Fibroblast of lung (primary cell): Measurements from ENCODE around the gene CD2AP. TPM values are rescaled to one million over a fixed set of nuclear protein-coding genes. Genes with fewer than 3 reads are reported as not detected.
A peak's percentile ranks its signal among the peaks of the same experiment; 100 is the strongest.

Experiments used
- DNase-seq, 2 donors: peaks; one replicate each; pipeline versions ENCODE4 v3.0.0 to v3.0.0-alpha.2; 2010; ENCODE audit warnings: low read depth in 2 of 2
- H2AFZ ChIP-seq: 2 replicates; pipeline ENCODE4 v1.5.1; 2012; ENCODE audit warnings: low read length, control low read depth, inconsistent platforms
- H3K27ac ChIP-seq: 2 replicates; pipeline ENCODE4 v1.5.1; 2011; ENCODE audit warnings: low read length, control low read depth; ENCODE audit not compliant: insufficient read depth
- H3K27me3 ChIP-seq: 2 replicates; pipeline ENCODE4 v1.5.1; 2011; ENCODE audit warnings: mild to moderate bottlenecking, low read length; ENCODE audit not compliant: control insufficient read depth, insufficient read depth
- H3K36me3 ChIP-seq: 2 replicates; pipeline ENCODE4 v1.5.1; 2011; ENCODE audit warnings: low read length; ENCODE audit not compliant: control insufficient read depth, insufficient read depth
- H3K4me1 ChIP-seq: 2 replicates; pipeline ENCODE4 v1.5.1; 2011; ENCODE audit warnings: low read length; ENCODE audit not compliant: control insufficient read depth, insufficient read depth; ENCODE audit errors: extremely low read depth
- H3K4me2 ChIP-seq: 2 replicates; pipeline ENCODE4 v1.5.1; 2011; ENCODE audit warnings: low read length, control low read depth; ENCODE audit not compliant: insufficient read depth; ENCODE audit errors: extremely low read depth
- H3K4me3 ChIP-seq, 4 experiments: fragments of 200-600 bp in 1 of 4; sonication (generic) in 1 of 4; replicated peaks in 1 of 4; 2 replicates each; pipeline ENCODE4 v1.5.1; 2011 to 2016; ENCODE audit warnings: low read length in 4 of 4, low read depth in 3 of 4, mild to moderate bottlenecking in 3 of 4, control low read depth in 2 of 4, inconsistent platforms in 1 of 4, mixed read lengths in 1 of 4; ENCODE audit not compliant: insufficient read depth in 1 of 4; ENCODE audit errors: control extremely low read depth in 1 of 4
- H3K79me2 ChIP-seq: 2 replicates; pipeline ENCODE4 v1.5.1; 2012; ENCODE audit warnings: mild to moderate bottlenecking, low read length, inconsistent platforms; ENCODE audit not compliant: control insufficient read depth, insufficient read depth
- H3K9ac ChIP-seq: 2 replicates; pipeline ENCODE4 v1.5.1; 2011; ENCODE audit warnings: mild to moderate bottlenecking, low read length, control low read depth; ENCODE audit not compliant: insufficient read depth
- H3K9me3 ChIP-seq: 2 replicates; pipeline ENCODE4 v1.5.1; 2012; ENCODE audit warnings: low read depth, low read length; ENCODE audit not compliant: control insufficient read depth, insufficient read depth
- H4K20me1 ChIP-seq: 2 replicates; pipeline ENCODE4 v1.5.1; 2011; ENCODE audit warnings: low read length; ENCODE audit not compliant: control insufficient read depth, insufficient read depth; ENCODE audit errors: extremely low read depth
- EZH2 ChIP-seq: IDR thresholded peaks from 2 replicates; pipeline ENCODE4 v1.5.1; 2012; ENCODE audit warnings: low read length, control low read depth, mild to moderate bottlenecking; ENCODE audit errors: missing control alignments
- polyA plus RNA-seq, 2 donors: library from polyadenylated mRNA; depleted of rRNA in 1 of 2; stranded (reverse) in 1 of 2; unstranded in 1 of 2; fragments of >200 nt; gene quantifications; 2 replicates each; pipeline ENCODE4 v1.2.1, GENCODE V29; 2011 to 2012; ENCODE audit warnings: missing spikeins in 1 of 2
- total RNA-seq: library from RNA; depleted of rRNA; stranded (reverse); fragments of >200 nt; gene quantifications from 2 replicates; pipeline ENCODE4 v1.2.1, GENCODE V29; 2014
- TF ChIP-seq, protein P1 (sequence below), 2 donors: IDR thresholded peaks in 1 of 2; conservative IDR thresholded peaks in 1 of 2; 1 replicate in 1 of 2; 2 replicates in 1 of 2; pipeline ENCODE4 v1.5.1; 2011 to 2012; ENCODE audit warnings: low read length in 2 of 2, control low read depth in 1 of 2, inconsistent platforms in 1 of 2, low read depth in 1 of 2, mild to moderate bottlenecking in 1 of 2

CD2AP gene
- total and polyA plus RNA-seq, 2 donors (not counting 1 experiment from before 2014, with no cell fraction given): 15.7 to 17.2 TPM

DNA sequence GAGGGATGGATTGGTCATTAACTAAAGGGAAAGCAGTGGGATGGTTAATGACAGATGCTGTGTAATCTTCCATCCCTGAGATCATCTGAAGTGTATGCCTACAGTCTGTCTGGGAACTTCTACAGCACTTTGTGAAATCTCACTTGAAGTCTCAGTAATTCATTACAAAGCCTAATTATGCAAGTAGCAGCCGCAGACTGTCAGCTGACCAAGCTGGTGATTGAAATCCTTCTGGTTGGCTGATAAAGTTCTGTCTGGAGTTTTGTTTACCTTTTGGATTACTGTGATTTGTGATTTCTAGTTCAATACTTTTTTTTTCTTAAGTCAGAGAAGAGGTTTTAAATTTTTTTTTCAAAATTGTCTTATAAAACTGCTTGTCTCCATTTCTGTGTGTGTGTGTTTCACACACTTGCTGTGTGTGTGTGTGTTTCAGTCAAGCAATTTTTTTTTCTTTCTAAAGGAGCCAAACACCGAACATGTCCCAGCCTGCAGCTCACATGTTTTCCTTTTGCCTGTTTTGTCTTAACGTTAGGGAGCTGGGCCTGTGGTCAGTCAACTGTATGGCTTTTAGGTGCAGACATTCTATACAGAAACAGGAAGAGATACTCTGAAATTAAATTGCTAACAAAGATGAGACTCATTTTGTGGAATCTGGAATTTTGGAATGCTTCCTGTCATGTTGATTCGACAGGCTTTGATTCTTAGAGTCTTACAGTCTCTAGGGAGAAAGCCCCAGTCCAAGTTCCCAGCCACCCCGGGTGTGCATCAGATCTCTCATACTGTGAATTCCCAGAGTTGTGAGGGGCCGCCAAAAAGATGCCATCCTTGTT lies 192.3 kb downstream of the CD2AP start:
- DNase-seq: peak; percentile 9 to 64
- no peaks in the 10 kb centered on the region for H3K4me1 ChIP-seq
- no peaks in the 10 kb centered on the region for H3K9me3 ChIP-seq
- no peak overlapping the region for H3K27ac ChIP-seq
- H3K4me2 ChIP-seq: no peak overlapping the region
- H3K4me3 ChIP-seq: no peak overlapping the region
- H3K27me3 ChIP-seq: no peaks in the 10 kb centered on the region
- H3K79me2 ChIP-seq: no peaks in the 10 kb centered on the region
- TF ChIP-seq EZH2: no peak
- TF ChIP-seq, protein P1, sequence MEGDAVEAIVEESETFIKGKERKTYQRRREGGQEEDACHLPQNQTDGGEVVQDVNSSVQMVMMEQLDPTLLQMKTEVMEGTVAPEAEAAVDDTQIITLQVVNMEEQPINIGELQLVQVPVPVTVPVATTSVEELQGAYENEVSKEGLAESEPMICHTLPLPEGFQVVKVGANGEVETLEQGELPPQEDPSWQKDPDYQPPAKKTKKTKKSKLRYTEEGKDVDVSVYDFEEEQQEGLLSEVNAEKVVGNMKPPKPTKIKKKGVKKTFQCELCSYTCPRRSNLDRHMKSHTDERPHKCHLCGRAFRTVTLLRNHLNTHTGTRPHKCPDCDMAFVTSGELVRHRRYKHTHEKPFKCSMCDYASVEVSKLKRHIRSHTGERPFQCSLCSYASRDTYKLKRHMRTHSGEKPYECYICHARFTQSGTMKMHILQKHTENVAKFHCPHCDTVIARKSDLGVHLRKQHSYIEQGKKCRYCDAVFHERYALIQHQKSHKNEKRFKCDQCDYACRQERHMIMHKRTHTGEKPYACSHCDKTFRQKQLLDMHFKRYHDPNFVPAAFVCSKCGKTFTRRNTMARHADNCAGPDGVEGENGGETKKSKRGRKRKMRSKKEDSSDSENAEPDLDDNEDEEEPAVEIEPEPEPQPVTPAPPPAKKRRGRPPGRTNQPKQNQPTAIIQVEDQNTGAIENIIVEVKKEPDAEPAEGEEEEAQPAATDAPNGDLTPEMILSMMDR (conservative IDR thresholded peaks at IDR 0.05 in 1 of 2, IDR thresholded peaks at IDR 0.05 in 1 of 2; ENCODE audit: low read depth in 1 of 2, low read length in 2 of 2): no peak
- no peak overlapping the region for H3K9ac ChIP-seq
- no peaks in the 10 kb centered on the region for H3K36me3 ChIP-seq
- H2AFZ ChIP-seq: no peak overlapping the region
- no peaks in the 10 kb centered on the region for H4K20me1 ChIP-seq

DNA sequence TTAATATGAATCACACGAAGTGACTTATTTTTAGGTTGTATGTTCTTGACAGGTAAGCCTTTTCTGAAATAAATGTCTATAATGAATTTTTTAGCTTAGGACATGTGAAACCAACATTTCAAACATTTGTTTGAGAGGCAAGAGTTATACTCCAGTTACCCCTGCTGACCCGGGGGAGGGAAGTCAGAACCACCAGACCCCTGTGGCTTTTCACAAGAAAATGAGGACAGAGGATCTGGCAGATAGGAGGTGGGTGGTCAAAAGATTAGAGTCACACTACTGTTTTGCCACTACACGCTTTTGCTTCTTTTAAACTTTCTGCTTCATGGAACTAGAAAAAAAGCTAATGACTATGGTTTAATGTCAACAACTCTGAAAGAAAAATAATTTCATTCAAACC lies 193.3 kb downstream of the CD2AP start:
- no peaks in the 10 kb centered on the region for H3K4me1 ChIP-seq
- DNase-seq: no peak
- no peak overlapping the region for H3K4me3 ChIP-seq
- H2AFZ ChIP-seq: no peak overlapping the region
- no peaks in the 10 kb centered on the region for H3K79me2 ChIP-seq
- TF ChIP-seq EZH2: no peak
- TF ChIP-seq, protein P1 (conservative IDR thresholded peaks at IDR 0.05 in 1 of 2, IDR thresholded peaks at IDR 0.05 in 1 of 2; ENCODE audit: low read depth in 1 of 2, low read length in 2 of 2): no peak
- H4K20me1 ChIP-seq: no peaks in the 10 kb centered on the region
- H3K36me3 ChIP-seq: no peaks in the 10 kb centered on the region
- H3K4me2 ChIP-seq: no peak overlapping the region
- no peak overlapping the region for H3K9ac ChIP-seq
- no peaks in the 10 kb centered on the region for H3K27me3 ChIP-seq
- no peak overlapping the region for H3K27ac ChIP-seq
- H3K9me3 ChIP-seq: no peaks in the 10 kb centered on the region

DNA sequence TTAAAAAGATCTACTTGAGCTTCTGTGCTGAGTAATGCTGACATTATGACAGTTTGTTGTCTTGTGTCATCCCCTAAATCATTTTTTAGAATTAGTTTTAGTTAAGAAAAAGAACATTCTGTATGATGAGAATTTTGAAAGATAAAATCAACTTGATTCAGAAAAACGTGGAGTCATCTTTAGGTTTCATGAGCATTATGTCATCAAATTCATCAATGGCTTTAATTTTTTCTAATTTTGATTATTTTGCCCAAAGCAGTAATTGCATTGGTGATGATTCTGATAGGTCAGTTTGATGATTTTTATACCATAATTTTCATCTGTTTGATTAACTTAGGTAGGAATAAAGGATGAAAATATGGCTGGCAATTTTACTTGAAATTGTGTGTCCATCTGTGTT lies 194.2 kb downstream of the CD2AP start:
- Histone ChIP-seq H3K4me3 (no peak overlapping the region), H3K36me3 (no peaks in the 10 kb centered on the region), H3K4me1 (no peaks in the 10 kb centered on the region), H3K79me2 (no peaks in the 10 kb centered on the region), H3K9me3 (no peaks in the 10 kb centered on the region), H3K9ac (no peak overlapping the region), H3K27me3 (no peaks in the 10 kb centered on the region), H3K27ac (no peak overlapping the region), H4K20me1 (no peaks in the 10 kb centered on the region), H2AFZ (no peak overlapping the region), H3K4me2 (no peak overlapping the region)
- TF ChIP-seq, protein P1 (conservative IDR thresholded peaks at IDR 0.05 in 1 of 2, IDR thresholded peaks at IDR 0.05 in 1 of 2; ENCODE audit: low read depth in 1 of 2, low read length in 2 of 2): no peak
- TF ChIP-seq EZH2: no peak
- no peak for DNase-seq
